ENCODE results near the gene TMEM185A.
"Not testable (repeated sequence)": the region's sequence is repeated elsewhere in the genome, so short reads cannot be mapped to it uniquely, and the experiment has no call there.

TMEM185A gene

GRCh38 chrX:149568701-149569296 is 62.8 kb downstream of the TMEM185A start:
- no peak for DNase-seq (ENCODE audit: low read depth, low spot score)
- no peak overlapping the region for H3K4me3 ChIP-seq (ENCODE audit: low read depth, low read length)
- ChIA-PET POLR2A (no interaction called here), CTCF (no interaction called here)
- no peak for TF ChIP-seq CTCF (IDR thresholded peaks at IDR 0.05; ENCODE audit: insufficient read depth, low read length, missing control alignments)

GRCh38 chrX:149567621-149568417 is 63.8 kb downstream of the TMEM185A start:
- TF ChIP-seq CTCF (IDR thresholded peaks at IDR 0.05; ENCODE audit: insufficient read depth, low read length, missing control alignments) = no peak
- H3K4me3 ChIP-seq (ENCODE audit: low read depth, low read length) = no peak overlapping the region
- ChIA-PET POLR2A (no interaction called here), CTCF (no interaction called here)
- DNase-seq (ENCODE audit: low read depth, low spot score) = no peak

- ChIA-PET CTCF (interaction anchor here (1.3 kb wide), 1 partner anchor 9 kb away, joined by 3 read pairs; no protein-coding TSS in a partner anchor), POLR2A (no interaction called here)
- no peak overlapping the region for H3K4me3 ChIP-seq (ENCODE audit: low read depth, low read length)
- no peak for TF ChIP-seq CTCF (IDR thresholded peaks at IDR 0.05; ENCODE audit: insufficient read depth, low read length, missing control alignments)
- no peak for DNase-seq (ENCODE audit: low read depth, low spot score)
Observed at GRCh38 chrX:149563359-149563758, 68.2 kb downstream of the TMEM185A start.

DNA sequence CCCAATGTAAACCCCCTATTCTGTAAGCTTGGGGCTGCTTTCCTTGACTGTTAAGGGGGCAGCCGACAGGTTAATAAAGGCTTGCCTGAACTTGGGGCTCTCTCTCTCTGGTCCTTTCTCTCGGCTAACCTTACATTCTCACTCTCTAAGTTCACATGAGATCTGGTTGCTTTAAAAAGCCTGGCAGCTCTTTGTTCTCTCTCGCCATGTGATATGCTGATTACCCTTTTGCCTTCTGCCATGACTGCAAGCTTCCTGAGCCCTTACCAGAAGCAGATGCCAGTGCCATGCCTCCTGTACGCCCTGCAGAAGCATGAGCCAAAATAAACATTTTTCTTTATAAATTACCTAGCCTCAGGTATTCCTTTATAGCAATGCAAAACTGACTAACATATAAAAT is 76.3 kb downstream of the TMEM185A start:
- POLR2A ChIA-PET; CTCF ChIA-PET; H3K4me3 ChIP-seq (ENCODE audit: low read depth, low read length); DNase-seq (ENCODE audit: low read depth, low spot score): not testable (repeated sequence)

DNA sequence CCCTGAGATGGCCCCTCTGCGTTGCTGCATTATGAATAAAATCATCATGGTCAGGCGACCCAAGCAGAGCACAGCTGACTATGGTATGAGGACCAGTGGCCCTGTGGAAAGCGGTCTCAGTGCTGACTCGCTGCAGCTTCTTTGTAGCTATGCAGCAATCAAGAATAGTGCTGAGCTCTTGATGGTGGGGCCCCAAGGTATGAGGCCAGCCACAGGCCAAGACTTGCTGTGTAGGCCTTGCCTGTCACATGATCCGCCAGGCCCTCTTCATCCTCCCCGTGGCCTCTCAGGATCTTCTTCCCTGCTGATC is 79.7 kb downstream of the TMEM185A start:
- POLR2A ChIA-PET; CTCF ChIA-PET; DNase-seq (ENCODE audit: low read depth, low spot score): not testable (repeated sequence)

GRCh38 chrX:149551245-149551938 is 80.2 kb downstream of the TMEM185A start:
- CTCF ChIA-PET; DNase-seq (ENCODE audit: low read depth, low spot score); H3K4me3 ChIP-seq (ENCODE audit: low read depth, low read length); POLR2A ChIA-PET: not testable (repeated sequence)

More for the DNA sequence above, 79.7 kb downstream of the TMEM185A start:
- not testable (repeated sequence) for H3K4me3 ChIP-seq (ENCODE audit: low read depth, low read length)

DNA sequence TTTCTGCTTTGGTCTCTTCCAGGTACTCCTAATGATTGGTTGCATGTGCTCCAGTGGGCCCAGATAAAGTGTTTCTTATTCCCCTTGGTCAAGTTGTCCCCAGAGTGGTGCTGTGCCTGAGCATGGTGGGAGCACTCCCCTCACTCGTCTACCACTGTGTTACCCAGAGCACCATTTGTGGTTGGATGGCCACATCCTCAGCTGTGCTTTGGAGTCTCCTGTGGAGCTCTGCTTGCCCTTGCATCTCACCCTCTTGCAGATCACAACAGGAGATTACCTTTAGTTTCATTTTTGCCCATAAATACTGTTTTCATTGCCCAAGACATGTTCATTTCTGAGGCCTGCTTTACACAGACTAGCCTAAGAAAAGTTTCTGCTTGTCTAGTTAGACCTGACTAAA is 81.1 kb downstream of the TMEM185A start:
- H3K4me3 ChIP-seq (ENCODE audit: low read depth, low read length); POLR2A ChIA-PET; DNase-seq (ENCODE audit: low read depth, low spot score); CTCF ChIA-PET: not testable (repeated sequence)

- H3K4me3 ChIP-seq (ENCODE audit: low read depth, low read length); CTCF ChIA-PET; DNase-seq (ENCODE audit: low read depth, low spot score); POLR2A ChIA-PET: not testable (repeated sequence)
Observed at GRCh38 chrX:149549701-149550100, 81.9 kb downstream of the TMEM185A start, which contains the start of gene HSFX3. TSS of gene HSFX3 (minus strand) at chrX:149549924. CDS start at chrX:149549852, 72 bp downstream.

DNA sequence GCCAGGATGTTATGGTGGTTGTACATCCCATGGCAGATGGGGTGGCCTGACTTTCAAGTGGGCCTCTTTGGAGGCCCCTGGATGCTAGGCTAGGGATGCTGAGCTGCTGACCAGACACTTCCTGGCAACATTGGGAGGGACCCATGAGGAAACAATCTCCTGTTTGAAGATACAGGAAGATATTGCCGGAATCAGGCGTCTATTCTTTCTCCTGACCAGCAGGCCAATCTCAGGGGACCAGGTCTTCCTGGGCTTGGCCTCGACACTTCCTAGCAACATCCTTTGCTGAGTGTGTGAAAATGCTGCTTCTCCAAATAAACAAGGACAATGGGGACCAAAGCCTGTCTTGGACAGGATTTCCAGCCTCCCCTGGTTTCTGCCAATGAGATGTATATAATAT is 83.8 kb downstream of the TMEM185A start:
- H3K4me3 ChIP-seq (ENCODE audit: low read depth, low read length); CTCF ChIA-PET; DNase-seq (ENCODE audit: low read depth, low spot score); POLR2A ChIA-PET: not testable (repeated sequence)

- CTCF ChIA-PET; H3K4me3 ChIP-seq (ENCODE audit: low read depth, low read length); POLR2A ChIA-PET; DNase-seq (ENCODE audit: low read depth, low spot score): not testable (repeated sequence)
Observed at GRCh38 chrX:149546962-149547361, 84.6 kb downstream of the TMEM185A start.
